Measurements from ENCODE around the gene ANKS3. TPM values are rescaled to one million over a fixed set of nuclear protein-coding genes. Genes with fewer than 3 reads are reported as not detected.

Gene ANKS3
- total RNA-seq, 4 donors from 2014 or later = 6.7 to 16.6 (median 9.0) TPM

- Histone ChIP-seq H3K36me3 (peaks cover 0 to 46% of the 10 kb centered on the region in 2 donors), H3K27me3 (no peaks in the 10 kb centered on the region), H3K27ac (peak overlapping the region; percentile 57 to 85 (median 70)), H3K4me1 (peaks cover 25 to 36% of the 10 kb centered on the region in 2 donors), H3K9me3 (no peaks in the 10 kb centered on the region), H3K4me3 (no peak overlapping the region)
- intact Hi-C loops (cut with DNase I; ENCODE audit: low total_unique reads) = no loop called here
- TF ChIP-seq POLR2A (IDR thresholded peaks at IDR 0.05) (no peak), CTCF (IDR thresholded peaks at IDR 0.05 in 4 of 5, conservative IDR thresholded peaks at IDR 0.05 in 1 of 5) (no peak)
- in situ Hi-C loops (cut with MboI; ENCODE audit: low sequenced_read_pairs in 4 of 4) = no loop called here
- DNase-seq = peak in 1 of 2 donors; percentile 58
- ATAC-seq = no peak
Observed at GRCh38 chr16:4684058-4684715, 49.9 kb downstream of the ANKS3 start.

DNA sequence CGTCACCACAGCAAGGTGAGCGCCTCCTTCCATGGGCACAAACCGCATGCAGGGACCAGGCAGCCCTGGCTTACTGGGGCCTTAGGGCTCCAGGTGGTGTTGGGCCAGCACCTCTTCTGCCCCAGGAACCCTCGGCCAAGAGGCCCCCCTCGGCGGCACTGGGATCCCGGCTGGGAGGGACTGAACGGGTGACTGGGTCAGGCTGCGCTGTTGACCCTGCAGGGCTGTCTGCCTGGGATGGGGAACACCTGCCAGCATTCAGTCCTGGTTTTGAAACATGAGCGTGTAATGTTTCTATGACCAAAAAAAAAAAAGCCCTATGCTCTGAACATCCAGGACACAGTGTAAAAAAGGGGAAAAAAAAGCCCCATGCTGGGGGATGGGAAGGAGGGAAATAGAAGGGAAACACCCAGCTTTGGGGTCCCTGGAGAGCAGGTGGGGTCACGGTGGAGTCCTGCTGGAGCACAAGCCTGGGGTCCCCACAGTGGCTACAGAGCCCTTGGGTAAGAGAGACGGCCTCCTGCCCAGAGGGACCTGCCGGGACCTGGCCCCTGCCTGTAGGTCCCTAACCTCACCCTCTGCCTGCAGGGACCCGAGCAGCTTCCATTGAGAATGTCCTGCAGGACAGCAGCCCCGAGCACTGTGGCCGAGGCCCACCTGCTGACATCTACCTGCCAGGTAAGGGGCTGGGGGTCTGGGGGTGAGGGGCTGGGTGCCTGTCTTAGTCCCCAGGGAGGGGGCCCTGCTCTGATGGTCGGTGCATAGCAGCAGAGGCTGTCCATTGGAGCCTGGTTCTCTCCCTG is 50.6 kb downstream of the ANKS3 start:
- ATAC-seq = peak in 1 of 2 donors; percentile 32
- in situ Hi-C loops (cut with MboI; ENCODE audit: low sequenced_read_pairs in 4 of 4) (no loop called here), intact Hi-C loops (cut with DNase I; ENCODE audit: low total_unique reads) (no loop called here)
- no peak overlapping the region for H3K4me3 ChIP-seq
- TF ChIP-seq POLR2A (IDR thresholded peaks at IDR 0.05) = no peak
- no peak for TF ChIP-seq CTCF (IDR thresholded peaks at IDR 0.05 in 4 of 5, conservative IDR thresholded peaks at IDR 0.05 in 1 of 5)
- H3K4me1 ChIP-seq = peaks cover 19 to 33% of the 10 kb centered on the region in 2 donors
- peaks cover 0 to 41% of the 10 kb centered on the region in 2 donors for H3K36me3 ChIP-seq
- H3K27ac ChIP-seq = peak overlapping the region; percentile 57 to 85 (median 70)
- DNase-seq = peak in 1 of 2 donors; percentile 12
- H3K9me3 ChIP-seq = no peaks in the 10 kb centered on the region
- no peaks in the 10 kb centered on the region for H3K27me3 ChIP-seq

DNA sequence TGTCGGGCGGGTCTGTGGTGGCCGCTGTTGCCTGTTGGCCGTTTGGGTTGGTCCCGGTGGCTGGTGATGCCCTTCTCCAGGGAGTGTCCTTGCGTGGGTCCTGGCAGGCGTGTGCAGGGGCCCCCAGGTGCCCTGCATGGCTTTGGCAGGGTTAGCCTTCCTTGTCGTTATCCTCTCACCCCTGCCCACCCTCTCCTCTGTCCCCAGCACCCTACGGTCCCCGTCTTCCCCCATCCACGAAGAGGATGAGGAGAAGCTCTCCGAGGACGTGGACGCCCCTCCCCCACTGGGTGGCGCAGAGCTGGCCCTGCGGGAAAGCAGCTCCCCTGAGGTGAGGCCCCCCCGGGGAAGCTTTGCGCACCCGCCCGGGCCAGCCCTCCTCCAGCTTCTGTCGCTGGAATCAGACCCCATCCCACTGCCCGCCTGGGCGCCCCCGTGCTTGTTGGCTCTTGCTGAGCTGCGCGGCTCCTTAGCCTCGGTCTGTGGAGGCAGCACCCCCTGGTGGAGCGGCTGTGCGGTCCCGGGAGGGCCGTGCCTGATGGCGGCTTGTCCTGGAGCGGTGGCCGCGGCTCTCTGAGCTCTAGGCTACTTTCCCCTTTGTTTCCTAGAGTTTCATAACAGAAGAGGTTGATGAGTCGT is 51.3 kb downstream of the ANKS3 start:
- Histone ChIP-seq H3K4me3 (no peak overlapping the region), H3K4me1 (peaks cover 15 to 27% of the 10 kb centered on the region in 2 donors), H3K27me3 (no peaks in the 10 kb centered on the region), H3K27ac (peak overlapping the region; percentile 55 to 85 (median 70)), H3K36me3 (peaks cover 0 to 41% of the 10 kb centered on the region in 2 donors), H3K9me3 (no peaks in the 10 kb centered on the region)
- ATAC-seq (peak in 1 of 2 donors; percentile 6), DNase-seq (peak in 1 of 2 donors; percentile 42)
- intact Hi-C loops (cut with DNase I; ENCODE audit: low total_unique reads) = no loop called here
- no peak for TF ChIP-seq POLR2A (IDR thresholded peaks at IDR 0.05)
- TF ChIP-seq CTCF (IDR thresholded peaks at IDR 0.05 in 4 of 5, conservative IDR thresholded peaks at IDR 0.05 in 1 of 5) = peak in 2 of 5 experiments; percentile 26 to 31
- in situ Hi-C loops (cut with MboI; ENCODE audit: low sequenced_read_pairs in 4 of 4) = no loop called here

DNA sequence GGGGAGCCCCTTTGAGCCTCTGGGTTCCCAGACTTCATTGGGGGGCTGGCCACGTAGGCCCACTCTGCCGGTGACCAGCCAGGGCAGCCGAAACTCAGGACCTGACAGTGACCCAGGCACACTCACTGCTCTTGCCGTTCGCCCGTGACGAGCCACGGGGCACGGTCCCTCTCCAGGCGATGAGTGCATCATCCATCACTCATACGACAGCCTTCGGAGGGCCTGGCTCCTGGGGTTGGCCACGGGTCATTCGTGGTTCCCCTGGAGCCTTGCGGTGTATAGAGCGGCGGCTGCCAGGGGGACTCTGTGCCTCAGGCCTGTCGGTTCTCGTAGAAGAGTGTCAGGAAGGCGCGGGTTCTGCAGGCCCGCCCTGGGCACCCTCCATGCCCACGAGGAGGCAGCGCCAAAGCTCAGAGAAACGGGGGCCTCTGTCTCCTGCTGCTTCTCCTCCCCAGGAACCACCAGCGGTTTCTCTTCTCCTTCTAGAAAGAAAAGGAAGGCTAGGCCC is 51.9 kb downstream of the ANKS3 start:
- no peak for DNase-seq
- TF ChIP-seq POLR2A (IDR thresholded peaks at IDR 0.05) = no peak
- TF ChIP-seq CTCF (IDR thresholded peaks at IDR 0.05 in 4 of 5, conservative IDR thresholded peaks at IDR 0.05 in 1 of 5) = no peak
- Histone ChIP-seq H3K36me3 (peaks cover 0 to 41% of the 10 kb centered on the region in 2 donors), H3K4me3 (no peak overlapping the region), H3K27me3 (no peaks in the 10 kb centered on the region), H3K27ac (peak overlapping the region in 3 of 4 donors; percentile 55 to 85 (median 73)), H3K9me3 (no peaks in the 10 kb centered on the region), H3K4me1 (peaks cover 11 to 26% of the 10 kb centered on the region in 2 donors)
- intact Hi-C loops (cut with DNase I; ENCODE audit: low total_unique reads) = no loop called here
- in situ Hi-C loops (cut with MboI; ENCODE audit: low sequenced_read_pairs in 4 of 4) = no loop called here
- ATAC-seq = no peak

All from gastrocnemius medialis (tissue), 4 donors.